Measurements from ENCODE around the gene SH3BP4. TPM values are rescaled to one million over a fixed set of nuclear protein-coding genes. Genes with fewer than 3 reads are reported as not detected.

The SH3BP4 gene
- total and polyA plus RNA-seq, 2 of the 13 experiments (the other 11 are each of a cell fraction or from before 2014, with no cell fraction given): 34.6 to 99.1 TPM

GRCh38 chr2:234976479-234977227 is 24.8 kb downstream of the SH3BP4 start (continued):
- TF ChIP-seq ZNF776 (CRISPR knock-in tag; IDR thresholded peaks at IDR 0.05): 0 out of 2 replicates have a peak, but pooled peaks have one; percentile 4
- TF ChIP-seq KMT2B (CRISPR knock-in tag; IDR thresholded peaks at IDR 0.05): 0 out of 2 replicates have a peak, but pooled peaks have one; percentile 12
- TF ChIP-seq TSC22D2 (CRISPR knock-in tag; IDR thresholded peaks at IDR 0.05; ENCODE audit: borderline replicate concordance): no peak
- TF ChIP-seq ZNF678 (CRISPR knock-in tag; IDR thresholded peaks at IDR 0.05): 0 out of 2 replicates have a peak, but pooled peaks have one; percentile 11
- peak; percentile 22 for TF ChIP-seq ZSCAN5A (CRISPR knock-in tag; IDR thresholded peaks at IDR 0.05; ENCODE audit: borderline replicate concordance)
- no peak for TF ChIP-seq TAF15 (IDR thresholded peaks at IDR 0.05; ENCODE audit: low read depth, low read length, poor library complexity, severe bottlenecking)
- TF ChIP-seq PHF8 (CRISPR knock-in tag; IDR thresholded peaks at IDR 0.05): no peak
- TF ChIP-seq SP5 (CRISPR knock-in tag; IDR thresholded peaks at IDR 0.05; ENCODE audit: borderline replicate concordance, low read depth): no peak
- TF ChIP-seq ETV6 (CRISPR knock-in tag; conservative IDR thresholded peaks at IDR 0.05): no peak
- TF ChIP-seq, protein P1, sequence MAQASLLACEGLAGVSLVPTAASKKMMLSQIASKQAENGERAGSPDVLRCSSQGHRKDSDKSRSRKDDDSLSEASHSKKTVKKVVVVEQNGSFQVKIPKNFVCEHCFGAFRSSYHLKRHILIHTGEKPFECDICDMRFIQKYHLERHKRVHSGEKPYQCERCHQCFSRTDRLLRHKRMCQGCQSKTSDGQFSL (CRISPR knock-in tag; IDR thresholded peaks at IDR 0.05): no peak
- TF ChIP-seq SKI (IDR thresholded peaks at IDR 0.05; ENCODE audit: partially characterized antibody): no peak
- TF ChIP-seq, protein P2, sequence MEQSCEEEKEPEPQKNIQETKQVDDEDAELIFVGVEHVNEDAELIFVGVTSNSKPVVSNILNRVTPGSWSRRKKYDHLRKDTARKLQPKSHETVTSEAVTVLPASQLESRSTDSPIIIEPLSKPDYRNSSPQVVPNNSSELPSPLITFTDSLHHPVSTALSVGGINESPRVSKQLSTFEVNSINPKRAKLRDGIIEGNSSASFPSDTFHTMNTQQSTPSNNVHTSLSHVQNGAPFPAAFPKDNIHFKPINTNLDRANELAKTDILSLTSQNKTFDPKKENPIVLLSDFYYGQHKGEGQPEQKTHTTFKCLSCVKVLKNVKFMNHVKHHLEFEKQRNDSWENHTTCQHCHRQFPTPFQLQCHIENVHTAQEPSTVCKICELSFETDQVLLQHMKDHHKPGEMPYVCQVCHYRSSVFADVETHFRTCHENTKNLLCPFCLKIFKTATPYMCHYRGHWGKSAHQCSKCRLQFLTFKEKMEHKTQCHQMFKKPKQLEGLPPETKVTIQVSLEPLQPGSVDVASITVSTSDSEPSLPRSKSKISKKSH (CRISPR knock-in tag; IDR thresholded peaks at IDR 0.05; ENCODE audit: borderline replicate concordance): no peak
- TF ChIP-seq HNRNPL (IDR thresholded peaks at IDR 0.05; ENCODE audit: low read depth, low read length): peak; percentile 64; the same call in 1 of the 2 replicates
- peak; percentile 20 for TF ChIP-seq STAG1 (CRISPR knock-in tag; IDR thresholded peaks at IDR 0.05)
- TF ChIP-seq ZNF543 (CRISPR knock-in tag; IDR thresholded peaks at IDR 0.05): 0 out of 2 replicates have a peak, but pooled peaks have one; percentile 72
- TF ChIP-seq KDM5A (IDR thresholded peaks at IDR 0.05; ENCODE audit: borderline replicate concordance, low read length): peak; percentile 38; the same call in 1 of the 2 replicates
- no peak for TF ChIP-seq ZBTB49 (CRISPR knock-in tag; IDR thresholded peaks at IDR 0.05; ENCODE audit: borderline replicate concordance)
- TF ChIP-seq AHR (CRISPR knock-in tag; IDR thresholded peaks at IDR 0.05): no peak
- TF ChIP-seq ZNF30 (CRISPR knock-in tag; IDR thresholded peaks at IDR 0.05): peak; percentile 19; the same call in 1 of the 2 replicates
- peak; percentile 25 for TF ChIP-seq TEAD3 (CRISPR knock-in tag; optimal IDR thresholded peaks at IDR 0.05; ENCODE audit: borderline replicate concordance)
- no peak for TF ChIP-seq JUNB (CRISPR knock-in tag; IDR thresholded peaks at IDR 0.05; ENCODE audit: borderline replicate concordance)
- TF ChIP-seq JDP2 (CRISPR knock-in tag; IDR thresholded peaks at IDR 0.05; ENCODE audit: borderline replicate concordance): no peak
- TF ChIP-seq TFE3 (CRISPR knock-in tag; IDR thresholded peaks at IDR 0.05): peak; percentile 28; the same call in 1 of the 2 replicates

All from HepG2 (cell line).